ENCODE measurements around the gene IER5L. TPM values are rescaled to one million over a fixed set of nuclear protein-coding genes. Genes with fewer than 3 reads are reported as not detected.
"Not testable (repeated sequence)": the region's sequence is repeated elsewhere in the genome, so short reads cannot be mapped to it uniquely, and the experiment has no call there.

IER5L gene
- total RNA-seq, 1 donor from 2014 or later: 11.2 TPM

DNA sequence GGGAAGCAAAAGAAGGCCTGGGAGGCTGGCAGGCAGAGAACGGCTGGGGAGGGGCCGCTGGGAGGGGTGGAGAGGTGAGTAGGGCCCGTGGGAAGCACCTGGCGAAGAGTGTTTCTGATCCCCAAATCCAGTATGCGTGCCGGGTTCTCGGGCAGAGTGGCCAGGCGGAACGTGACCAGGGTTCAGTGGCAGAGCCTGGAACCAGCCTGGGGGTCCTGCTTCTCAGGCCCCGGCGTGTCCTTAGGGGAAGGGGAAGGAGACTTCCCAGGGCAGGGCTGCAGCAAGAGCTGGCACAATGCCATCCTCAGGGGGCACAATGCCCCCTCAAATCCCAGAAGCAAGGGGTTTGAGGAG lies 25.5 kb upstream of the IER5L start:
- DNase-seq (ENCODE audit: low read depth in 2 of 2): no peak

GRCh38 chr9:129202613-129203555 lies 24.8 kb upstream of the IER5L start:
- DNase-seq (ENCODE audit: low read depth in 2 of 2): peak; percentile 30 to 68

DNA sequence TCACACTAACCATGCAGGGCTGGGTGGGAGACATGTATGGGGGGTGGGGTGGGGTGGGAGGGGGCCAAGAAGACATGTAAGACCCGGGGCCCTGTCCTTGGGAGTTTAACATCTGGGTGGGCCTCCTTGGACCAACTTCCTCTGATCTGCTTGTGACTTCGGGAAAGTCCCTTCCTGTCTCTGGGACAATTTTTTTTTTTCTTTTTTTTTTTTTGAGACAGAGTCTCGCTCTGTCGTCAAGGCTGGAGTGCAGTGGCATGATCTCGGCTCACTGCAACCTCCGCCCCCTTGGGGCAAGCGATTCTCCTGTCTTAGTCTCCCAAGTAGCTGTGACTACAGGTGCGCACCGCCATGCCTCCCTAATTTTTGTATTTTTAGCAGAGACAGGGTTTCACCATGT lies 23.8 kb upstream of the IER5L start:
- DNase-seq (ENCODE audit: low read depth in 2 of 2): no peak

GRCh38 chr9:129201289-129201688 lies 23.2 kb upstream of the IER5L start:
- no peak for DNase-seq (ENCODE audit: low read depth in 2 of 2)

- DNase-seq (ENCODE audit: low read depth in 2 of 2): no peak
These were observed 22.2 kb upstream of the IER5L start for GRCh38 chr9:129200255-129200654.

DNA sequence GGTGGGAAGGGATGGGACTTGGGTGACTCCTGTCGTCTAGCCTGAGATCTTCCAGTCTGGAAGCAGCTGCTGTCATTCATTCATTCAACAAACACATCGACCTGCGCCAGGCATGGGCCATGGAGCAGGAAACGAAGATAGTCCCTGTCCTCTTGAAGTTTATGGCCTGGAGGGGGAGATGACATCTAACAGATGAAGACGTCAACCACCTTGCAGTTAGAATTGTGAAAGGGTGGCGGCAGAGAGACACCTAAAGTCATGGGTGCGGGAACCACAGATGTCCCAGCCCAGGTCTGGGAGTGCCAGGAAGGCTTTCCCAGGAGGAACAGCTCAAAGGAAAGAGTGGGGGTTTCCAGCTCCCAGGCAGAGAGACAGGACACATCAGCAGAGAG lies 21.0 kb upstream of the IER5L start:
- DNase-seq (ENCODE audit: low read depth in 2 of 2): no peak

- DNase-seq (ENCODE audit: low read depth in 2 of 2): peak in 1 of 2 donors; percentile 19
These were observed 20.4 kb upstream of the IER5L start for GRCh38 chr9:129198319-129199043.

DNA sequence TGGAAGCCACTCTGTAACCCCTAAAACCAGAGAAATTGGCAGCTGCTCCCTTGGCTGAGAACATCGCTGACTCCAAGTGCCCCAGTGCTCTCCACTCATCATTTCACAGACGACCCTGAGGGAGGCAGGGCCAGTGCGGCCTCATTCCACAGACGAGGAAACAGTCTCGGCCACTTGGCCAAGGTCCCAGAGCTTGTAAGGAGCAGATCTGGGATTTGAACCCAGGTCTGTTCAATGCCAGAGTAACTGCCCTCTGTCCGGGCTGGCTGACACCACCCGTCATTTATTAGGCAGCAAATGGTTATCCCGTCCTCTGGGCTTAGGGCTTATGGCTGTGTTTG lies 19.9 kb upstream of the IER5L start:
- no peak for DNase-seq (ENCODE audit: low read depth in 2 of 2)

DNA sequence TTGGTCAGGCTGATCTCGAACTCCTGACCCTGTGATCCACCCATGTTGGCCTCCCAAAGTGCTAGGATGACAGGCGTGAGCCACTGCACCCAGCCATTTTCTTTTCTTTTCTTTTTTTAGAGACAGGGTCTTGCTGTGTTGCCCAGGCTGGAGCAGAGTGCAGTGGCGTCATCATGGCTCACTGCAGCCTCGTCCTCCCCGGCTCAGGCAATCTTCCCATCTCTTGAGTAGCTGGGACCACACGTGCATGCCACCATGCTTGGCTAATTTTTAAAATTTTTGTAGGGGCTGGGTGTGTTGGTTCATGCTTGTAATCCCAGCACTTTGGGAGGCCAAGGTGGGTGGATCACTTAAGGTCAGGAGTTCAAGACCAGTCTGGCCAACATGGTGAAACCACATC lies 19.0 kb upstream of the IER5L start:
- DNase-seq (ENCODE audit: low read depth in 2 of 2): not testable (repeated sequence)

DNA sequence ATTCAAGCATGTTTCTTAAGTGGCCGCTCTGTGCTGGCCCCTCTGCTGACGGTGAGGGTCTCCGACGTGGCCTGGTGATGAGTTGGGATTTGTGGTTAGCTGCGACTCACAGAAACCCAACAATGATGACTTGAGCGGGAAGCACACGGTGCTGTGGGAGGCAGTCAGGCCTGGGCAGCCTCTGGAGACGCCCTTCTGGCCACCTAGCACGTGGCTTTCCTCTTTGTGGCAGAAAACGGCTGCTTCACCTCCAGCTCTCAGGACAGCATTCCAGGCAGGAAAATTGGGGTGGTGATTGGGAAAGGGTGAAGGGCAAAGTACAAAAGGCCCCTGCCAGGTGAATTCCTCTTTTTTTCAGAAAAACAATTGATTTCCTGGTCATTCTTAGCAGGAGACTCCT lies 17.5 kb upstream of the IER5L start:
- DNase-seq (ENCODE audit: low read depth in 2 of 2): no peak

GRCh38 chr9:129194221-129194620 lies 16.2 kb upstream of the IER5L start:
- DNase-seq (ENCODE audit: low read depth in 2 of 2): no peak

DNA sequence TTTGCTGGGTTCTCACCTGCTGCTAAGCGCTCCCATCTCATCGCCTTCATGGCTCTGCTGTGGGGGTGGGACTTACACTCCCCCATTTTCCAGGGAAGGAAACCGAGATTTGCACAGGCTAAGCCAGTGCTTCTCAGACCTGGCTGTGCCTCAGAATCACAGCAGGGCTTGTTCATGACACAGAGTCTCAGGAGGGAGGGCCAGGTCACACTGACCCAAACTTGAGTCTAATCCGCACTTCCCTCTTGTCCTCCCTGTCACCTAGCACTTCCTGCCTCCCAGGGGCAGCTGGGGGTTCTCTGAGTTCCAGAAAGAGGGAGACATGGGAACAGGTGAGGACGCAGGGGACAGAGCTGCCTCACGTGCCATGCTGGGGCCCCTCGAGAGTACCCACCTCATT lies 15.6 kb upstream of the IER5L start:
- DNase-seq (ENCODE audit: low read depth in 2 of 2): no peak

DNA sequence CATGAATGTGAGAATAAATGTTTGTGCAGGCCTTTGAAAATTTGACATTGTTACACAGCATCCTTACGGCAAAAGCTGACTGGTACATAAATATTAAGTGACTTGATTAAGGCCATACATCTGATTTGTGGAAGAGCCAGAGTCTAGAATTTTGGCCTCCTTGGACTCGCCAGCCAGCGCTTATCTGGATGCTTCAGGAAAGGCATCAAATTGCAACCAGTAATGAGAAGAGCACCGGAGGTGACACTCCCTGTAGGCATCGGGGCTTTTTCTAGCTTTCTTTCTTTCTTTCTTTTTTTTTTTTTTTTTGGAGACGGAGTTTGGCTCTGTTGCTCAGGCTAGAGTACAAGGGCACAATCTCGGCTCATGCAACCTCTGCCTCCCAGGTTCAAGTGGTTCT lies 13.2 kb upstream of the IER5L start:
- no peak for DNase-seq (ENCODE audit: low read depth in 2 of 2)

DNA sequence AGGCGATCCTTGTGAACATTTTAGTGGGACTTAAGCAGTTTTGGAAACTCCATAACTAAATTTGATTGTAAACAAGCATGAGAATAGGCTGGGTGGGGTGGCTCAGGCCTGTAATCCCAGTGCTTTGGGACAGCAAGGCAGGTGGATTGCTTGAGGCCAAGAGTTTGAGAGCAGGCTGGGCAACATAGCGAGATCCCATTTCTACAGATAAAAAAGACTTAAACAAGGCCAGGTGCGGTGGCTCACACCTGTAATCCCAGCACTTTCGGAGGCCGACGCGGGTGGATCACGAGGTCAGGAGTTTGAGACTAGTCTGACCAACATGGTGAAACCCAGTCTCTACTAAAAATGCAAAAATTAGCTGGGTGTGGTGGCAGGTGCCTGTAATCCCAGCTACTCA lies 11.9 kb upstream of the IER5L start:
- not testable (repeated sequence) for DNase-seq (ENCODE audit: low read depth in 2 of 2)

DNA sequence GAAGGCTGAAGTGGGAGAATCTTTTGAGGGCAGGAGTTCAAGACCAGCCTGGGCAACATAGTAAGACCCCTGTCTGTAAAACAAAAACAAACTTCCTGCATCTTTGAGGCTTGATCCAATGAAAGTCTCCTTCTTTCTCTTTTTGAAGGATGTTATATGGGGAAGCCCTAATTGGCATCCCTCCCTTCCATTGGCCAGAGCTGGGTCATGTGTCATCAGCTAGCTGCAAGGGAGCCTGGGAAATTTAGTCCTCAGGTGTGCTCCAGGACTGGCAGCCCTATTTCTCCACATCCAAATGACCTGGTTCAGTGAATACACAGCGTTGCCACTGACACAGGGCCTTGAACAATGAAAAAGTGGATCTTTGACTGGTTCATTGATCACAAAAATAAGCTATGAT lies 9.0 kb upstream of the IER5L start:
- DNase-seq (ENCODE audit: low read depth in 2 of 2): no peak

DNA sequence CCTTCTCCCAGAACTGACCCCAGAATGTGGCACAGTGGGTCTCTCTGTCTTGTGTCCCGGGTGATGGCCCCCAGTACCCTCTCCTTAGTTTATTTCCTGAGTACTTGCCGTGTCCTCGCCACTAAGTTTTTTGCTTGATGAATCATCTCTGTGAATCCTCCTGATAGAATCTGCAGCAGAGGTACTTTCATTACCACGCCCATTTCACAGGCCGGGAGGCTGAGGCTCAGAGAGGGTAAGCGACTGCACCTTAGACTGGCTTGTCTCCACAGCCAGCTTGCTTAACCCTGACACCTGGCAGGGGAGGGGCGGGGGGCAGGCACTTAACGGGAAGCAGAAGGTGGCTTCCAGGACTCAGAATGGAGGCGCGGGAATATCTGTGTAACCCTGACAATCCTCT lies 7.9 kb upstream of the IER5L start:
- DNase-seq (ENCODE audit: low read depth in 2 of 2): no peak

GRCh38 chr9:129185402-129185801 lies 7.3 kb upstream of the IER5L start:
- DNase-seq (ENCODE audit: low read depth in 2 of 2): no peak

GRCh38 chr9:129184596-129185122 lies 6.6 kb upstream of the IER5L start:
- DNase-seq (ENCODE audit: low read depth in 2 of 2): no peak

DNA sequence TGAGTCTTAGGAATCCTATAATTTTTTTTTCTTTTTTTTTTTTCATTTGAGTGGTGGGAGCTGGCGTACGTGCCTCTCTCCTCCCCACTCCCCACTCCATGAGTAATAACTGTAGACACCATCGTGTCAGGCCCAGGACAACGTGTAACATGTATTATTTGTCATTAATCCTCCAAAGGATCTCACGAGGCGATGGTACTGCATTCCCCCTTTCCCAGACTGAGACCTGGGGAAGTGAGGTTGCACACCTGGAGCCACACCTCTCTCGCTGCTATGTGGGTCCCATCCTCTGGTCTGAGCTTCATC lies 6.1 kb upstream of the IER5L start:
- DNase-seq (ENCODE audit: low read depth in 2 of 2): no peak

GRCh38 chr9:129183495-129184218 lies 5.6 kb upstream of the IER5L start:
- no peak for DNase-seq (ENCODE audit: low read depth in 2 of 2)

DNA sequence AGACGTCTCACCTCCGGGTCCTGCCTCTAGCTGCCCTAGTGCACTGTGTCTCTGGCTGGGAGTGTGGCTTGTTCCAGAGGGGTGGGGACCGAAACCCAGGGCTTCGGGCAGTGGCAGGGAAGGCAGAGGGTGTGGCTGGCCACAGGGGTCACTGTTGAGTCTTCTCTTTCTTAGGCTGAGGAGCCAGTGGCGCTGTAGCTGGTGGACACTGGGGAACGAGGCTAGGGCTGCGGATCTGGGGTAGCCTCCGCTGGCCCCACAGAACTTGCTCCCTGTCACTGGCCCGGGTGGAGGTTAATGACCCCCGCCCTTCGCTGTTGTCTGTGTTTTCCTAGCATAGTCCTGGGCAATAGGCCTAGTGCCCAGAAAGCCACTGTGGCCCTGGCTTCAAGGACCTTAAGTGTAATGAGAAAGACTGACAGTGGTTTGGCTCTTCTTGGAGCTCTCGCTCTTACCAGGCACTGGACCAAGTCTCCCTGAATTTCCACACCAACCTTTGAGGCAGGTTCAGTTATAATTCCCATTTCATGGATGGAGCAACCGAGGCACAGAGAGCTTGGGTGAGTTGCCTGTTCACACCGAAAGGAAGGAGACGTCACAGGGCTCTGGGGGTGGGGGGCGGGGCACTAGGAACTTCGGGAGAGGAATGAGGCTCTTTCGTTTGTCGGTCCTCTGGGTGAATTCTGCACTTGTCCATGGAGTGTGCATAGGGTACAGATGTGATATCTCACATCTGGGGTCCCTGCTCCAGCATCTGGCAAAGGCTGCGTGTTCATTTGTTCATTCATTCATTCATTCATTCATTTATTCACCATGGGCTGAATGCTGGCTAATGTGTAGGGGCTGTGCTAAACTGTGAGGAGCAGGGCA lies 4.8 kb upstream of the IER5L start:
- peak in 1 of 2 donors; percentile 36 for DNase-seq (ENCODE audit: low read depth in 2 of 2)
